Activated B cell treated with CpG ODN at 0.5 μM for 24 hours (primary cell): ENCODE results near the gene G6PC3. TPM values are rescaled to one million over a fixed set of nuclear protein-coding genes. Genes with fewer than 3 reads are reported as not detected.

Experiments used
- ATAC-seq: fragments of 200-7000 bp; cut with Tn5 transposase; one replicate; pipeline ENCODE4 v1.10.0; 2021; ENCODE audit warnings: low read depth, mild to moderate bottlenecking, moderate library complexity
- CTCF ChIA-PET: fragments of 350-600 bp; sonication (Branson Sonifier 250); formaldehyde crosslinking; loops from one replicate; lab custom pipeline; 2021; ENCODE audit warnings: antibody characterized with exemption; lab: Charles Lee
- POLR2A ChIA-PET: fragments of 350-600 bp; sonication (Branson Sonifier 250); formaldehyde crosslinking; loops from one replicate; lab custom pipeline; 2021; ENCODE audit warnings: antibody characterized with exemption; lab: Charles Lee
- DNase-seq: peaks from one replicate; pipeline ENCODE4 v3.0.0; 2022
- H3K27ac Mint-ChIP-seq: one replicate; pipeline ENCODE4 v1.8.0; 2020; ENCODE audit warnings: mixed read lengths
- H3K27me3 Mint-ChIP-seq: one replicate; pipeline ENCODE4 v1.8.0; 2021; ENCODE audit warnings: mixed read lengths
- H3K36me3 Mint-ChIP-seq: one replicate; pipeline ENCODE4 v1.8.0; 2021; ENCODE audit warnings: low read depth, mixed read lengths
- H3K4me1 Mint-ChIP-seq: one replicate; pipeline ENCODE4 v1.8.0; 2021; ENCODE audit warnings: mixed read lengths
- H3K4me3 Mint-ChIP-seq: one replicate; pipeline ENCODE4 v1.8.0; 2020; ENCODE audit warnings: mild to moderate bottlenecking, mixed read lengths
- H3K9me3 Mint-ChIP-seq: one replicate; pipeline ENCODE4 v1.8.0; 2020; ENCODE audit warnings: mixed read lengths
- intact Hi-C: fragments of 100-400 bp; cut with micrococcal nuclease; formaldehyde crosslinking; loops from one replicate; pipeline ENCODE4 v1.15.1; 2024
- total RNA-seq: library from RNA; stranded (reverse); gene quantifications from 2 replicates; pipeline ENCODE4 v1.2.3, GENCODE V29; 2022
- TF ChIP-seq, protein P1 (sequence below): fragments of 200-600 bp; IDR thresholded peaks from one replicate; pipeline ENCODE4 v1.8.0; 2022; ENCODE audit warnings: antibody characterized with exemption, mild to moderate bottlenecking

Gene G6PC3
- total RNA-seq, 1 donor from 2014 or later, result 35.2 TPM

DNA sequence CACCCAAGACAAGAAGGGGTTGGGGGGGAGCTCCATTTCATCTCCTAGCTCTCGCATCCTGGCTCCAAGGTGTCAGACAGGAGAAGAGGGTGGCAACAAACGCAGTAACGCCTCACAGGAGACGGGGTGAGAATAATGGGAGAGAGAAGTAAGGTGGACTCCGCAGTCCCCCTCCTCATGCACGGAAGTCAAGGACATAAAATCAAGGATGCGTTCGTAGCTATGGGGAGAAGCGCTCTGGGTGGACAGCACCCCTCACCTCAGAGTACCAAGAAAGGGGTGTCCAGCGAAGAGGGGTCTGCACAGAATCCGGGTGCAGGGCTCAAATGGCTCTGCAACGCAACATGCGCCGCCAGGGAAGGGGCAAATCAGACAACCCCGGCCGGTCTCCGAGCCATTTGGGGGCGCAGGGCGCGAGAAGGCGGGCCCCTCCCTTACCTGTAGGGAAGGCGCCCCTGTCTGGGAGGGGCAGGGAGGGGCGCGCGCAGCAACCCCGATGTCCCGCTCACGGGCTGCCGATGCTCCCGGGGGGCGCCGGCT, 52.4 kb downstream of the G6PC3 start:
- no peaks in the 10 kb centered on the region for H3K9me3 Mint-ChIP-seq
- DNase-seq, result no peak
- intact Hi-C loops, result loop anchor here (1.0 to 5.0 kb wide), 10 partner anchors 18 to 379 kb away; partner anchors contain the start of genes G6PC3, GPATCH8, GRN and HROB
- ATAC-seq, result peak; percentile 4
- ChIA-PET POLR2A (interaction anchor here (0.7 to 3.2 kb wide), 23 partner anchors 7 to 807 kb away, joined by 3 to 30 read pairs (median 4); partner anchors contain the start of genes ATXN7L3, DHX8, G6PC3 and LSM12), CTCF (interaction anchor here (0.6 to 1.3 kb wide), 9 partner anchors 9 to 231 kb away, joined by 3 to 7 read pairs (median 3); partner anchors contain the start of genes GRN and UBTF)
- peaks cover 14% of the 10 kb centered on the region for H3K36me3 Mint-ChIP-seq
- H3K27me3 Mint-ChIP-seq, result no peaks in the 10 kb centered on the region
- H3K4me1 Mint-ChIP-seq, result peaks cover 54% of the 10 kb centered on the region
- H3K27ac Mint-ChIP-seq, result peak overlapping the region; percentile 77
- peak overlapping the region; percentile 95 for H3K4me3 Mint-ChIP-seq
- TF ChIP-seq, protein P1, sequence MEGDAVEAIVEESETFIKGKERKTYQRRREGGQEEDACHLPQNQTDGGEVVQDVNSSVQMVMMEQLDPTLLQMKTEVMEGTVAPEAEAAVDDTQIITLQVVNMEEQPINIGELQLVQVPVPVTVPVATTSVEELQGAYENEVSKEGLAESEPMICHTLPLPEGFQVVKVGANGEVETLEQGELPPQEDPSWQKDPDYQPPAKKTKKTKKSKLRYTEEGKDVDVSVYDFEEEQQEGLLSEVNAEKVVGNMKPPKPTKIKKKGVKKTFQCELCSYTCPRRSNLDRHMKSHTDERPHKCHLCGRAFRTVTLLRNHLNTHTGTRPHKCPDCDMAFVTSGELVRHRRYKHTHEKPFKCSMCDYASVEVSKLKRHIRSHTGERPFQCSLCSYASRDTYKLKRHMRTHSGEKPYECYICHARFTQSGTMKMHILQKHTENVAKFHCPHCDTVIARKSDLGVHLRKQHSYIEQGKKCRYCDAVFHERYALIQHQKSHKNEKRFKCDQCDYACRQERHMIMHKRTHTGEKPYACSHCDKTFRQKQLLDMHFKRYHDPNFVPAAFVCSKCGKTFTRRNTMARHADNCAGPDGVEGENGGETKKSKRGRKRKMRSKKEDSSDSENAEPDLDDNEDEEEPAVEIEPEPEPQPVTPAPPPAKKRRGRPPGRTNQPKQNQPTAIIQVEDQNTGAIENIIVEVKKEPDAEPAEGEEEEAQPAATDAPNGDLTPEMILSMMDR, result no peak

- ChIA-PET POLR2A (interaction anchor here (0.6 to 3.2 kb wide), 25 partner anchors 8 to 808 kb away, joined by 3 to 30 read pairs (median 4); partner anchors contain the start of genes ATXN7L3, DHX8, G6PC3 and LSM12), CTCF (interaction anchor here (0.6 to 1.3 kb wide), 11 partner anchors 9 to 231 kb away, joined by 3 to 7 read pairs (median 3); partner anchors contain the start of genes GRN and UBTF)
- peak; percentile 96 for ATAC-seq
- peak; percentile 95 for DNase-seq
- TF ChIP-seq, protein P1, result no peak
- peak within 1 kb of the TSS; percentile 95 for H3K4me3 Mint-ChIP-seq
- H3K27ac Mint-ChIP-seq, result peak within 1 kb of the TSS; percentile 97
- peaks cover 49% of the 10 kb centered on the region for H3K4me1 Mint-ChIP-seq
- H3K9me3 Mint-ChIP-seq, result no peaks in the 10 kb centered on the region
- H3K27me3 Mint-ChIP-seq, result no peaks in the 10 kb centered on the region
- peaks cover 12% of the 10 kb centered on the region for H3K36me3 Mint-ChIP-seq
- intact Hi-C loops, result loop anchor here (1.0 to 5.0 kb wide), 10 partner anchors 18 to 379 kb away; partner anchors contain the start of genes G6PC3, GPATCH8, GRN and HROB
These were observed 53.0 kb downstream of the G6PC3 start, which contains the start of gene HDAC5 for GRCh38 chr17:44123356-44124117. HDAC5 (minus strand) TSS chr17:44123641; CDS start chr17:44117515, 6,126 bp downstream.

GRCh38 chr17:44124118-44124438, 53.5 kb downstream of the G6PC3 start:
- TF ChIP-seq, protein P1, result no peak
- Mint-ChIP-seq H3K9me3 (no peaks in the 10 kb centered on the region), H3K27ac (peak overlapping the region; percentile 97), H3K4me3 (peak overlapping the region; percentile 95), H3K27me3 (no peaks in the 10 kb centered on the region), H3K36me3 (peaks cover 9% of the 10 kb centered on the region), H3K4me1 (peaks cover 45% of the 10 kb centered on the region)
- CTCF ChIA-PET, result interaction anchor here (0.7 to 1.3 kb wide), 9 partner anchors 8 to 230 kb away, joined by 3 to 7 read pairs (median 3); partner anchors contain the start of gene UBTF
- intact Hi-C loops, result loop anchor here (5.0 kb wide), 4 partner anchors 117 to 378 kb away; partner anchors contain the start of genes GPATCH8 and GRN
- no peak for DNase-seq
- no peak for ATAC-seq
- POLR2A ChIA-PET, result interaction anchor here (0.6 to 3.2 kb wide), 20 partner anchors 8 to 808 kb away, joined by 3 to 30 read pairs (median 4); partner anchors contain the start of genes ATXN7L3, G6PC3, LSM12 and SLC25A39

Other genes with a start within 250 kb of the G6PC3 start
- not detected in 2 replicates for gene MPP3, start 237.6 kb upstream of the G6PC3 start, total RNA-seq
- not detected in 2 replicates for gene CD300LG, start 223.6 kb upstream of the G6PC3 start, total RNA-seq
- gene MPP2, start 163.2 kb upstream of the G6PC3 start, total RNA-seq, result not detected in 2 replicates
- not detected in 2 replicates for gene PPY, start 128.3 kb upstream of the G6PC3 start, total RNA-seq
- not detected in 2 replicates for gene PYY, start 116.8 kb upstream of the G6PC3 start, total RNA-seq
- 1.0 and 1.2 TPM in 2 replicates for gene NAGS, start 66.1 kb upstream of the G6PC3 start, total RNA-seq
- 23.0 and 24.6 TPM in 2 replicates for gene TMEM101, start 55.8 kb upstream of the G6PC3 start, total RNA-seq
- 57.3 and 68.7 TPM in 2 replicates for gene LSM12, start 4.1 kb upstream of the G6PC3 start, total RNA-seq
- gene HDAC5, start 52.9 kb downstream of the G6PC3 start, total RNA-seq, result 28.4 and 35.1 TPM in 2 replicates
- gene HROB, start 71.2 kb downstream of the G6PC3 start, total RNA-seq, result 2.2 and 5.0 TPM in 2 replicates
- gene ASB16, start 100.0 kb downstream of the G6PC3 start, total RNA-seq, result not detected in 2 replicates
- 32.3 and 36.0 TPM in 2 replicates for gene TMUB2, start 116.2 kb downstream of the G6PC3 start, total RNA-seq
- gene ATXN7L3, start 129.1 kb downstream of the G6PC3 start, total RNA-seq, result 92.0 and 103 TPM in 2 replicates
- 139 and 146 TPM in 2 replicates for gene UBTF, start 148.9 kb downstream of the G6PC3 start, total RNA-seq
- 0.10 and 0.13 TPM in 2 replicates for gene SLC4A1, start 197.4 kb downstream of the G6PC3 start, total RNA-seq
- 0.07 and 0.17 TPM in 2 replicates for gene RUNDC3A, start 237.9 kb downstream of the G6PC3 start, total RNA-seq